Neuronal stem cell (in vitro differentiated cells): ENCODE measurements around the gene APOA1.

Experiments
- DNase-seq: peaks from one replicate; pipeline ENCODE4 v3.0.0-alpha.2; 2013; ENCODE audit warnings: low spot score
- H2AFZ ChIP-seq: one replicate; pipeline ENCODE4 v1.6.1; 2013; ENCODE audit warnings: mild to moderate bottlenecking, low read length, inconsistent platforms
- H2AK5ac ChIP-seq: 2 replicates; pipeline ENCODE4 v1.6.1; 2013; ENCODE audit warnings: low read depth, mild to moderate bottlenecking, inconsistent platforms, low read length, moderate library complexity, mixed read lengths
- H2BK120ac ChIP-seq: 2 replicates; pipeline ENCODE4 v1.6.1; 2013; ENCODE audit warnings: low read depth, mild to moderate bottlenecking, inconsistent platforms, low read length, moderate library complexity, mixed read lengths
- H2BK12ac ChIP-seq: one replicate; pipeline ENCODE4 v1.6.1; 2013; ENCODE audit warnings: low read length, inconsistent platforms
- H2BK15ac ChIP-seq: 2 replicates; pipeline ENCODE4 v1.6.1; 2013; ENCODE audit warnings: mild to moderate bottlenecking, low read length, inconsistent platforms, mixed read lengths
- H2BK5ac ChIP-seq: one replicate; pipeline ENCODE4 v1.6.1; 2013; ENCODE audit warnings: inconsistent platforms, mild to moderate bottlenecking, low read length, moderate library complexity
- H3K14ac ChIP-seq: one replicate; pipeline ENCODE4 v1.6.1; 2013; ENCODE audit warnings: low read length, inconsistent platforms
- H3K18ac ChIP-seq: 2 replicates; pipeline ENCODE4 v1.6.1; 2013; ENCODE audit warnings: low read length, inconsistent platforms
- H3K23ac ChIP-seq: 2 replicates; pipeline ENCODE4 v1.6.1; 2013; ENCODE audit warnings: low read depth, mild to moderate bottlenecking, mixed read lengths, low read length, inconsistent platforms; ENCODE audit not compliant: poor library complexity
- H3K27ac ChIP-seq: replicated peaks from 3 replicates; pipeline ENCODE4 v1.5.1; 2013; ENCODE audit warnings: low read length, inconsistent platforms
- H3K27me3 ChIP-seq, 3 experiments: 2 replicates each; pipeline ENCODE4 v1.6.1; 2013; ENCODE audit warnings: low read length in 3 of 3, mild to moderate bottlenecking in 2 of 3, inconsistent platforms in 1 of 3, low read depth in 1 of 3, mixed read lengths in 1 of 3, moderate library complexity in 1 of 3; ENCODE audit not compliant: control insufficient read depth in 3 of 3, insufficient read depth in 3 of 3
- H3K36me3 ChIP-seq, 2 donors: replicated peaks in 1 of 2; 2 replicates each; pipeline ENCODE4 v1.6.1; 2013; ENCODE audit warnings: low read length in 2 of 2; ENCODE audit not compliant: control insufficient read depth in 2 of 2, insufficient read depth in 2 of 2
- H3K4ac ChIP-seq: 2 replicates; pipeline ENCODE4 v1.6.1; 2013; ENCODE audit warnings: inconsistent platforms, mild to moderate bottlenecking, low read length, moderate library complexity
- H3K4me1 ChIP-seq, 2 donors: 1 replicate in 1 of 2; 2 replicates in 1 of 2; pipeline ENCODE4 v1.6.1; 2013; ENCODE audit warnings: low read length in 2 of 2, low read depth in 1 of 2; ENCODE audit not compliant: control insufficient read depth in 2 of 2, insufficient read depth in 1 of 2
- H3K4me2 ChIP-seq: one replicate; pipeline ENCODE4 v1.6.1; 2013; ENCODE audit warnings: mild to moderate bottlenecking, low read length, inconsistent platforms; ENCODE audit not compliant: insufficient read depth, poor library complexity, severe bottlenecking
- H3K4me3 ChIP-seq, 2 donors: 2 replicates each; pipeline ENCODE4 v1.5.1; 2013; ENCODE audit warnings: low read length in 2 of 2, mild to moderate bottlenecking in 2 of 2, inconsistent platforms in 1 of 2, moderate library complexity in 1 of 2
- H3K79me1 ChIP-seq: one replicate; pipeline ENCODE4 v1.6.1; 2013; ENCODE audit warnings: low read depth, mild to moderate bottlenecking, inconsistent platforms, low read length, moderate library complexity
- H3K9ac ChIP-seq: one replicate; pipeline ENCODE4 v1.6.1; 2013; ENCODE audit warnings: mild to moderate bottlenecking, low read depth, low read length, inconsistent platforms; ENCODE audit not compliant: poor library complexity
- H3K9me3 ChIP-seq, 2 donors: replicated peaks in 1 of 2; 2 replicates each; pipeline versions ENCODE3 to v1.6.1; 2013; ENCODE audit warnings: low read length in 2 of 2, mild to moderate bottlenecking in 2 of 2, inconsistent platforms in 1 of 2, low read depth in 1 of 2, mixed read lengths in 1 of 2, moderate library complexity in 1 of 2; ENCODE audit not compliant: control insufficient read depth in 2 of 2, insufficient read depth in 1 of 2
- H4K8ac ChIP-seq: one replicate; pipeline ENCODE4 v1.6.1; 2013; ENCODE audit warnings: low read depth, mild to moderate bottlenecking, inconsistent platforms, low read length, moderate library complexity
- H4K91ac ChIP-seq: one replicate; pipeline ENCODE4 v1.6.1; 2013; ENCODE audit warnings: low read length, low read depth, mild to moderate bottlenecking, inconsistent platforms; ENCODE audit not compliant: poor library complexity
- WGBS, 2 donors: extraction: QIAGEN DNeasy Blood & Tissue Kit; methylation state at CpG; one replicate each; pipeline ENCODE4 v1.1.7; 2013; ENCODE audit warnings: missing lambda C conversion rate in 2 of 2, mixed read lengths in 1 of 2; ENCODE audit not compliant: insufficient read length in 2 of 2, insufficient replicate concordance in 1 of 2; ENCODE audit errors: extremely low coverage in 2 of 2; 5-methylcytosine and 5-hydroxymethylcytosine counted together

Gene APOA1

GRCh38 chr11:116868066-116868465 is 30.6 kb upstream of the APOA1 start:
- Histone ChIP-seq H3K27ac (no peak overlapping the region), H3K4me1 (no peaks in the 10 kb centered on the region), H3K9me3 (no peaks in the 10 kb centered on the region), H3K79me1 (no peaks in the 10 kb centered on the region), H3K23ac (no peak overlapping the region), H2BK15ac (no peak overlapping the region), H3K18ac (no peak overlapping the region), H3K9ac (no peak overlapping the region), H3K4me2 (no peak overlapping the region), H2AK5ac (no peak overlapping the region), H3K14ac (no peak overlapping the region), H3K4me3 (no peak overlapping the region), H2BK5ac (no peak overlapping the region), H2AFZ (no peak overlapping the region), H4K8ac (no peak overlapping the region), H3K36me3 (peaks cover 43 to 97% of the 10 kb centered on the region in 2 donors), H2BK12ac (no peak overlapping the region), H4K91ac (no peak overlapping the region), H2BK120ac (no peak overlapping the region), H3K4ac (no peak overlapping the region), H3K27me3 (no peaks in the 10 kb centered on the region)
- no peak for DNase-seq
- WGBS, 2 donors = no CpG with 5 or more reads among the region's 3 CpGs

GRCh38 chr11:116867619-116868018 is 30.2 kb upstream of the APOA1 start:
- no peak for DNase-seq
- H2BK120ac ChIP-seq = no peak overlapping the region
- H3K9me3 ChIP-seq = no peaks in the 10 kb centered on the region
- H3K4me3 ChIP-seq = no peak overlapping the region
- H4K91ac ChIP-seq = no peak overlapping the region
- no peak overlapping the region for H3K9ac ChIP-seq
- H3K4me1 ChIP-seq = no peaks in the 10 kb centered on the region
- H2AFZ ChIP-seq = no peak overlapping the region
- H4K8ac ChIP-seq = no peak overlapping the region
- H3K4me2 ChIP-seq = no peak overlapping the region
- H3K36me3 ChIP-seq = peaks cover 40 to 94% of the 10 kb centered on the region in 2 donors
- no peak overlapping the region for H2BK5ac ChIP-seq
- no peak overlapping the region for H2BK15ac ChIP-seq
- H3K23ac ChIP-seq = no peak overlapping the region
- H3K79me1 ChIP-seq = no peaks in the 10 kb centered on the region
- no peak overlapping the region for H2BK12ac ChIP-seq
- H3K14ac ChIP-seq = no peak overlapping the region
- H2AK5ac ChIP-seq = no peak overlapping the region
- no peak overlapping the region for H3K4ac ChIP-seq
- H3K27me3 ChIP-seq = no peaks in the 10 kb centered on the region
- H3K18ac ChIP-seq = no peak overlapping the region
- WGBS, 2 donors = no CpG with 5 or more reads among the region's 11 CpGs
- H3K27ac ChIP-seq = no peak overlapping the region

- Histone ChIP-seq H3K27ac (no peak overlapping the region), H3K14ac (no peak overlapping the region), H3K4me1 (no peaks in the 10 kb centered on the region), H2AFZ (no peak overlapping the region), H2AK5ac (no peak overlapping the region), H3K23ac (no peak overlapping the region), H3K9ac (no peak overlapping the region), H3K27me3 (no peaks in the 10 kb centered on the region), H3K36me3 (peaks cover 46 to 94% of the 10 kb centered on the region in 2 donors), H3K4ac (no peak overlapping the region), H4K91ac (no peak overlapping the region), H2BK5ac (no peak overlapping the region), H2BK12ac (no peak overlapping the region), H3K18ac (no peak overlapping the region), H4K8ac (no peak overlapping the region), H3K4me3 (no peak overlapping the region), H3K79me1 (no peaks in the 10 kb centered on the region), H2BK15ac (no peak overlapping the region), H3K4me2 (no peak overlapping the region), H2BK120ac (no peak overlapping the region), H3K9me3 (no peaks in the 10 kb centered on the region)
- no CpG with 5 or more reads among the region's 6 CpGs for WGBS, 2 donors
- DNase-seq = no peak
Observed at GRCh38 chr11:116866804-116867455, 29.5 kb upstream of the APOA1 start.

- Histone ChIP-seq H3K36me3 (peaks cover 47 to 94% of the 10 kb centered on the region in 2 donors), H2BK5ac (no peak overlapping the region), H3K79me1 (no peaks in the 10 kb centered on the region), H3K4me3 (no peak overlapping the region), H3K9ac (no peak overlapping the region), H3K4me1 (no peaks in the 10 kb centered on the region), H3K23ac (no peak overlapping the region), H3K9me3 (no peaks in the 10 kb centered on the region), H2BK15ac (no peak overlapping the region), H3K18ac (no peak overlapping the region), H2AK5ac (no peak overlapping the region), H3K4ac (no peak overlapping the region), H4K91ac (no peak overlapping the region), H4K8ac (no peak overlapping the region), H3K27ac (no peak overlapping the region), H2AFZ (no peak overlapping the region), H3K27me3 (no peaks in the 10 kb centered on the region), H2BK120ac (no peak overlapping the region), H2BK12ac (no peak overlapping the region), H3K14ac (no peak overlapping the region), H3K4me2 (no peak overlapping the region)
- WGBS, 2 donors = no CpG with 5 or more reads among the region's 1 CpG
- DNase-seq = no peak
Observed at GRCh38 chr11:116865696-116866095, 28.3 kb upstream of the APOA1 start.
